ENCODE measurements around the gene HMGCLL1.
A peak's percentile ranks its signal among the peaks of the same experiment; 100 is the strongest.

HMGCLL1 gene

DNA sequence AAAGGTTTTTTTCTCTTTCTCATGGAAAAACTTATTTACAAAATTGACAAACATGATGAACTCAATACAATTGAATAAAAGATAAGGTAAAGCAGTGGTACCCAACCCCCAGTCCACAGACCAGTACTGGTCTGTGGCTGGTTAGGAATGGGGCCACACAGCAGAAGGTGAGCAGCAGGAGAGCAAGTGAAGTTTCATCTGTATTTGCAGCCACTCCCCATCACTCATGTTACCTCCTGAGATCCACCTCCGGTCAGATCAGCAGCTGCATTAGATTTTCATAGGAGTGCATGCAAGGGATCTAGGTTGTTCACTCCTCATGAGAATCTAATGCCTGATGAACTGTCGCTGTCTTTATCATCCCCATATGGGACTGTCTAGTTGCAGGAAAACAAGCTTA is 47.5 kb downstream of the HMGCLL1 start:
- DNase-seq (ENCODE audit: low read depth), result no peak

DNA sequence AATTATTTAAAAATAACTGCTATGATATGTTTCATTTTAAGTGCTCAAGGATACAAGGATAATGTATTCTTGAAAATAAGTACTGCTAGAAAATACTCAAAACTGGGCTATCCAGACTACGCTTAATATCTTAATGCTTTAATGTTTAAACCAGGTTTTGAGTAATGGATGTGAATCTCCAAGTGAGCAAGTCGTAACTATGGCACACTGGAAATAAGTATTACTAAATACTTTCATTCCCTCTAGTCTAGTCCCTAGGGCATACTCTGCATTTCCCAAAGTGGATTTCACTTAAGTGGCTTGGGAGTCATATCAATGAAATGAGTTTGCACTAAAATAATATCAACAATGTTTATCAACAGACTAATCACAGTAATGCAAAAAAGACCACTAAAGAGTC is 48.1 kb downstream of the HMGCLL1 start:
- no peak for DNase-seq (ENCODE audit: low read depth)

DNA sequence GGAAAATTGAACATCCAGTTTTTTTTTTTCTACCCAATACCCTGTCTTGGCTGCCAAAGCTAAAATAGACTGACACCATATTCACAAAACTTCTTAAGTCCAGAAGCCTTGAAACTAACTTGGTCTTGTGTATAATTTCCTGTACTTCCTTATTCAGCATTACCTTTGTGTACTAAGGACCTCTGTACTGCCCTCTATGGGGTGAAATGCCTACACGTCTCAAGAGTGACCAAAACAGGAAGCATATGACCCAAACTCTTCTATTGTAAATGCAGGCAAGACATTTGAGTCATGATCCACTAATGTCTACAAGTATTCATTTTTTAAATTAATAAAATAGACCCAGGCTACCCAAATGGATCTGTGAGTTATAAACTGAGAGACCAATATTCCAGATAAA is 50.4 kb downstream of the HMGCLL1 start:
- DNase-seq (ENCODE audit: low read depth), result peak; percentile 27

DNA sequence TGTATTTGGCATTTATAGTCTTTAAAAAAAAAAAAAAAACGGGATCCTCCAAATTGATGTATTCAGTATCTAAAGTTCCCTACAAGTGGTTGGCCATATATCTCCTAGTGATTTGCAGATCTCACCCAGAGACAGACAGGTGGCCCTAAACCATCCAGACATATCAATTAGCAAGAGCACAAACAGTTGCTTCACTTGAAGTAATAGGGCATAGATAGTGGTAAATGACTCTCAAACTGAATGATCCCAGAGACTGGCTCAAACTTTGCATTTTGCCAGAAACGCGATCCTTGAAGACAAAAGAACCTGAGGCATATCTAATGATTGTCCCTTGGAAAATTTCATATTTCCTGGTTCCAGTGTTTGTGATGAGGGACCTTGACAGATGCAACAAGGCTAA is 54.6 kb downstream of the HMGCLL1 start:
- no peak for DNase-seq (ENCODE audit: low read depth)

DNA sequence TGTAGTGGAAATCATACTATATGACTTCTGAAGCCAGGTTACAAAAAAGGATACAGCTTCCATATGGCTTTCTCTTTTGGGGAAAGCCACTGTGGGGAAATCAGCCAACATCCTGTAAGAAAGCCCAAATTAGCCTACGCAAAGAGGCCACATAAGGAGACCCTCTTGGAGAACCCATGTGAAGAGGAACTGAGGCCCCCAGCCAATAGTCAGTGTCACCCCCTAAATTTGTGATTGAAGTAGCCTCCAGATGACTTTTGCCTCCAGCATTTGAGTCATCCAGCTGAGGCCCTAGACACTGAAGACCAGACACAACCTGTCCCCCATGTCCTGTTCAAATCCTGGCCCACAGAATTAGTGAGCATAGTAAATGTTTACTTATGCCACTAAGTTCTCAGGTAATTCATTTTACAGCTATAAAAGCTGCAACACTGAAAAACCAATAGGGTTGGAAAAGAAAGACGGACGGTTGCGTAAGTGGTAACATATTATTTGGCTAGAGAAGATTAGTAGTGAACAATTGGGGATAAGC is 60.4 kb downstream of the HMGCLL1 start:
- no peak for DNase-seq (ENCODE audit: low read depth)

DNA sequence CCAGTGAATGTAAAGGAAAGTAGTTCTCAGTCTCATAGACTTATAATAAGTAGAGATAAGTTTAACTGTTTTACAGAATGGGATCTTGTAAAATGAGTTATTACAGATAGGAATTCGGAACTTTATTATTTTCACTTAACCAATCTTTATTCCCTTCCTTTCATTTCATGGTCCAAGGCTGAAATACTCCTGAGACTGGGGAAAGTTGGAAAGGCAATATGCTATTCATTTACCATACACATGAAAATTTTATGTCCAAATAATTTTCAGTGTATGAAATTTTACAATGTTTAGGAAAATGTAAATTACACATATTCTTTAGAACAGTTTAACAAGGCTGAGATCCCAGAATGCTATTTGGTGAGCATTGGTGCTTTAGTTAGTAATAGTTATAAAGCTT is 62.3 kb downstream of the HMGCLL1 start:
- no peak for DNase-seq (ENCODE audit: low read depth)

DNA sequence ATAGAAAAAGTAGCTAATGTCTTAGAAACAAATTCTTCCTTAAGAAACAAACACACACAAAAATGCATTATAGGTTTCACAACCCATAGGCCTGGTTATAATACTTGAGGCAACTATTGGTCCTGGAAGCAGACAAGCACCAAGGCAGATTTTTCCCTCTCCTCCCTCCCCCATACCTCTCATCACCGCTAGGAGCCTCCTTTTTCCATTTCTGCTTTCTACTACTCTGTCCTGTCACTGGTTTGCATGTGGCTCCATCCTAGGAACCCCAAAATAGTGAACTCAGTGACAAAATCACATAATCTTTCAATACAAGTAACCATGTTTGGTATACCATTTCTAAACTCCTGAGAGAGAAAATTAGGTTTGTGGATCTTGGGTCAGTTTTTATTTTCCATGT is 66.1 kb downstream of the HMGCLL1 start:
- no peak for DNase-seq (ENCODE audit: low read depth)

DNA sequence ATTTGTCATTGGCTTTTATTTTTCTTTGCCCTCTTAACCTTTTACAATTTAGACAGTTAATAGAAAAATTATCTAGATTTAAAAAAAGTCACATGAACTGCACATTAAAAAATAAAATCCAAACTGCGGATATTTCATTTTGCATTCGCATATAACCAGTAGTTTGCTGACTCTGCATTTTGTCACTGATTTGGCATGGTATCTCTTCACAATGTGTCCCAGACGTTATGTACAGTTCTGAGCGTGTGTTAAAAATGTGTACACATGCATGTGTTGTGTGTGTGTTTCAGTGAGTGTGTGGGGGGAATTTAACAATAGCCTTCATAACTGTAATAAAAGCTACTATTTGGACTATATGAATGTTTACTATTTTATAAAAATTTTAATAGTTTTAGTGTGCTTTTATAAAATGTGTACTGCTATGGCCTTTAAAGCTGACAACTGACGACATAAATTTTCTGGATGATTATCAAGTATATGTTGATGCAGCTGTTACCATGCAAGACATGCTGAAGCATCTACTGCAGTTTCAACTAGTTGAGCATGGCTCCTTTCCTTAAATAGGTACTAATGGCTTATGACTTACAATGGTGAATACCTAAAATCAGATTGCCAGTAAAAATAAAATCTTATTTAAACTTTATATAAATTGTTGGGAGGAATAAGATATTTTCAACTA is 67.7 kb downstream of the HMGCLL1 start:
- DNase-seq (ENCODE audit: low read depth), result no peak

DNA sequence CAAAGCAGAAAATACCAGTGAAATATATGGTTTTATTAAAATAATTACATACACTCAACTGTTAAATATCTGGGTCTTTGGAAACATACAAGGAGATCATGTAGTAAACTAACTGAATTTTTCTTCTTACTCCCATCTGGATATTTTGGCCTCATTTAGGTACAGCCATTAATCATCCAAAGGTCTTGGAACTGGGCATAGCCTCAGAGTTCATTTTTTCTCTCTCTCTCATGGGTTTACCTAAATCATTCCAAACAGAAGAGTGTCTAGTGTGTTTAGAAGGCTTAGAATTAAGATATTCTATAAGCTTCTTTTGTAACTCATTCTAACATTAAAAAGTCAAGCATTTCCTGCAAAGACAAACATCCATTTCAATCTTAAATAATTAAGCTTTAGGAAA is 79.4 kb downstream of the HMGCLL1 start:
- no peak for DNase-seq (ENCODE audit: low read depth)

DNA sequence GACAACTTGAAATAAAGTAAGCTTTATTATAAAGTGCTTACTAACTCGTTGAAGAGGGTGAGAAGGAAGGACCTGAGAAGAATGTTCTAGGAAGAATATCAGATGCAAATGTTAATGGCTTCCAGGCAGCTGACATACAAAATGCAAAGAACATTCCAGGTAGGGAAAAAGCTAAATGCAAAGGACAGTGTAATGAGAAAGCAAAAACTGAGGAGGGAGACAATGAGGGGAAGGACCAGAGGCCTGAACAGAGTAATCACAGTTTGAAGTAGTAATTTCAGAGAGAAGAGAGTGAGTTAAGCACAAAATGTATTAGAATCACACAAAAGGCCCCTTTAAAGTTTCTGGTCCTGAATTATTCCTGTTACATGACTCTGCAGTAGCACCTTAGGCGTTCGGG is 81.3 kb downstream of the HMGCLL1 start:
- no peak for DNase-seq (ENCODE audit: low read depth)

DNA sequence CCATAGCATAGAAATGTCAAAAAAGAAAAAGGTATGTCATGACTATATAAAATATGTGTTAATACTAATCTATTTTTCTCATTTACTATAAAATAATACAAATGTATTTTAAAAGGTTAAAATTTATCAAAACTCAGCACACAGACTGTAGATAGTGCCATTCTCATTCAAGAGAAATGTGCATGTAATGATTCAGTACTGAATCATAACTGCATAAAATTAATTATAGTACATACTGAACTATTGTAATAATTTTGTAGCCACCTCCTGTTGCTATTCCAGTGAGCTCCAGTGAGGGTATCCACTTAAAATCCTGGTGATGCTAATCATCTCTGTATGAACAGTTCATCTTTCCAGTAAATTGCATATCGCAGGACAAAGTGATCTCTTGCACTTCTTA is 82.8 kb downstream of the HMGCLL1 start:
- no peak for DNase-seq (ENCODE audit: low read depth)

DNA sequence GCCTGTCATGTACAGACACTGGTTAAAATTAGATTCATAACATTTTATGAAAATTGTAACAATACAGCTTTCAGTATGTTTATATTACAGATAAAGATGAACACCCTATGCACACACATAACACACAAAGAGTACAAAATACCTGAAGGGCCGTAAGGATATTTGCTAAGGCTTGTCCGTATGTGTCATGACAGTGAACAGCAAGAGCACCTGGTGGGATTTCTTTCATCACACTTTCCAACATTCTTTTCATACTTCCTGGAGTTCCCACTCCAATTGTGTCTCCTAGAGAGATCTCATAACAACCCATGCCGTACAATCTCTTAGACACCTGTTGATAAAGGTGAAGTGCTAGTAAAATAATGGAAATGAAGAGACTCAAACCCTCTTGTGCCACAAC is 83.7 kb downstream of the HMGCLL1 start:
- no peak for DNase-seq (ENCODE audit: low read depth)

DNA sequence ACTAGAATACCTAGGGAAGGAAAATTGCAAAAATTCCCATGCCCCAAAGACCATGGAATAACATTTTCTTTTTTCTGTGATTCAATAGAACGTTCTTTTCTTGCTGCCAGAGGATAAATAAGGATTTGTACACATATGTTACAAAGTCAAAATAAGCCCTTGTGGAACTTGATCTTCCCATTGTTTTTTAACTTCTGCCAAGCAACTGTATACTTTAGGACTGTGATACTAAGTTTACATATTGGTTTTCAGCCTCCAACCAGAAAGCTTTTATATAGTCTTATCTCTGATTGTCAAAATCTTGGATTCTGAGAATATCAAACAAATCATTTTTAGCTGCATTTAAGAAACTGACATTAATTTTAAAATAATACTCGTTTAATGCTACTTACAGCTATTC is 84.6 kb downstream of the HMGCLL1 start:
- DNase-seq (ENCODE audit: low read depth), result no peak

DNA sequence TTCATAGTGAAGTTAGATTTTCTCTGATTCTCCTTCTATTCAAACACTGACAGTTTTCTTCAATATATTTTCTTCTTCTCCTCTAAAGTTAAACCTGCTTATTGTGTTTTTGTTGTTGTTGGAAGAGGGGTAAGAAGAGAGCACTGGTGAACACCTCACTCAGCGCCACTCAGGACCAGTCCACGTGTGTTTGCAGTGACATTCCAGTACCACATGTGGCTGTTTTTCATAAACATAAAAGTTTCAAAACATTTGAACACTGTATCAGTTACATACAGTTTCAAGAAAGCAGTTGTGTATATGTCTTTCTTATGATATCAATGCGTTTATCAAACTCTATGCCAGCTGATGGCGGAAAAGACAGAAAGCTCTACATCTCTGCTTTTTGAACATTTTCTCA is 86.7 kb downstream of the HMGCLL1 start:
- no peak for DNase-seq (ENCODE audit: low read depth)

DNA sequence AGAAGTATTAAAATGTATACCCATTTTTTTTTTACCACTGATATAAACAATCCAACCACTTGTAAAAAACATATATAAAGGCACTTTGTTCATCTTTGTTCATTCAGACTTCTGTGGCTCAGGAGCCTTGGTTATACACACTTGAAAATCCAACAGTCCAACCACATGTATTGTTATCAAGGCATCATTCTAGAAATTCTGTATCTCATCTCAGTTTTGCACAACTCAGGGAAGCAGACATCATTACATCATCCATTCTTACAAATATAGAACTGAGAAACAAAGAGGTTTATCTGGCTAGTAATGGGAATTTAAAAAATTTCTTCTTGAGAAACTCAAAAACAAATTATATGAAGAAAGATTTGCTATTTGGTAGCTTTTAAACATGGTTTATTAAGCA is 88.1 kb downstream of the HMGCLL1 start:
- DNase-seq (ENCODE audit: low read depth), result no peak

DNA sequence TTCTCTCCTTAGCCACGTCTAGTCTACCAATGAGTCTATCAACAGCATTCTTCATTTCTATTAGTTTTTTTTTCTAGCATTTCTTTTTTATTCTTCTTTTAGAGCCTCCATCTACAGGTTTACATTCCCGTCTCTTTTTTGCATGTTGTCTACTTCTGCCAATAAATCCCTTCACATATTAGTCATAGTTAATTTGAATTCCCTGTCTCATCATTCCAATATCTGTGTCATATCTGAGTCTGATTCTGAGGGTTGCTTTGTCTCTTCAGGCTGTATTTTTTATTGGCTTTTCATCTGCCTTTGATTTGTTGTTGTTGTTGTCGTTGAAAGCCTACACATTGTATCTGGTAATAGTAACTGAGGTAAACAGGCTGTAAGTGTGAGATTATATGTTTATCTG is 104.6 kb downstream of the HMGCLL1 start:
- DNase-seq (ENCODE audit: low read depth), result no peak

DNA sequence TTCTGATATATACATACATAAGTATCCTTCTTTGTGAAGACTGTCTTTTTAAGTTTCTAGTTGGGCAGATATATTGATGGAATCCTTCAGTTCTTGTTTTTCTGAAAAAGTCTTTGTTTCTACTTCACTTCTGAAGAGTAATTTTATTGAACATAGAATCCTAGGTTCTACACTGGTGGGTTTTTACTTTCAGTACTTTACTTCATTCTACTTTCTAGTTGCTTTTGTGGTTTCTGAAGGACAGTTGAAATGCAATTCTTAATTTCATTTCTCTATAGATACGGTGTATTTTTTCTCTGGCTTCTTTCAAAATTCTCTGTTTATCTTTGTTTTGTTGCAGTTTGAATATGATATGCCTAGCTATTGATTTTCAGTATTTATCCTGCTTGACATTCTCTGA is 105.3 kb downstream of the HMGCLL1 start:
- DNase-seq (ENCODE audit: low read depth), result no peak

DNA sequence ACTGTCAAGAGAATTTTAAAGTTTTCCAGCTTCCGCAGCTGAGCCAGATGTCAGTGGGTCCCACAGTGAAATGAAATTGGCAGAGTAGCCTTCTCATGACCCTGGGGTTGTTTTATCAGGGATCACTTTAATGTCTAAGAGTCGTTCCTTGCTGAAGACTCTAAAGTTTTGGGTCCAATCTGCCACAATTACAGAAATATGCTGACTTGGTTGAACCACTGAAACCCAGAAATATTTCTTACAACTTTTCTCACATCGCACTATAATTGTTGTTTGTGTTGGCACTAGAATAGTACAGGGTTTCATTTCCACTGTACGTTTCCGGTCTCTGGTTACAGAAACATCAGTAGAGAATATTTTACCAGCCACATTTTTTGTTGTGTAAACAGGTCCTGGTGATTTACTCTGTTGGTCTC is 109.0 kb downstream of the HMGCLL1 start:
- DNase-seq (ENCODE audit: low read depth), result no peak

DNA sequence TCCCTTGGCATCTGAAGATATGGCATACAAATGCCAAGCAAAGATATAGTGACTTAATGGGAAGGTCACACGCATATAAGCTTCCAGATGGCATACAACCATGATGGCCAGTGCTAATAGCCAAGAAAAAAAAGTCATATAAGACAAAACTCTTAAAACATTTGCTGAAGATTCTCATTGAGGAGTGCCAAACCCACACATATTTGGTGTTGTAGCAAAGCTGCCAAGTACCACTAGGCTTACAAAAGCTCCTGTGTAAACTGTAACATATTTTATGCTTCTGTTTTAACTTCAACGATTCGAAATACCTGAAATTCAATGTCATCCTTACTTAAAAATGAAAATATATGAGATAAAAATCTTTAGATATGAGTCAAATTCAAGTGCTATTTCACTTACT is 123.0 kb downstream of the HMGCLL1 start:
- no peak for DNase-seq (ENCODE audit: low read depth)

DNA sequence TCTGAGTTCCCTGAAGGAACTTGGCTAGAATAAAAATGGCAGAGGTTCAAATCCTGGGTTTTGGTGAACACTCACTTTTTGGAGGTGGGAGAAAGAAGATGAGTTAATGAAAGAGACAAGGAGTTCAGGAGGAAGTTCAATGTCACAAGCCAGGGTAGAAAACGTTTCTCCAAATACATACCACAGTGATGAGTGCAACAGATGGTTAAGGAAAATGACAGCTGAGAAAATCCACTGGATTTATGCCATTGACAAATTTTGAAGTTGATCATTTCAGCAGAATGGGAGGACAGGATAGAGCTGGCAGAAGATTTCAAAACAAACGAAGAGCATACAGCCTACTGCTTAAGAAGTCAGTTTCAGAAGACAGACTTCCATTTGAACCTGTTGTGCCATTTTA is 129.0 kb downstream of the HMGCLL1 start:
- peak; percentile 4 for DNase-seq (ENCODE audit: low read depth)

DNA sequence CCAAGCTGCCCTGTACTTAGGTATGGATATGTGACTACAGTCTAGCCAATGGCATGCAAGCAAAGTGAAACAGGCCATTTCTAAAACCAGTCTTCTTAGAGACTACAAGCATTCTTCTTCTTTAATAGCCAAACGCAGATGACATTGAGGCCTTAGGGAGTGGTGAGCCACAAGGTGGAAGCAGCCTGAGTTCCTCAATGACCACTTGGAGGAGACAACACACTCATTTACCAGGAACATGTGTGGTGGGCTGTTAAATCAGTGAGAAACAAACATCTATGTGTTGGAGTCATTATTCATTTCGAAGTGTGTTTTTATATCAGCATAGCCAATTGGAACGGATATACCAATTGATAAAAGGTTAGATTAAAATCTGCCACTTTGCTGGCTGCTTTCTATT is 129.8 kb downstream of the HMGCLL1 start:
- no peak for DNase-seq (ENCODE audit: low read depth)

DNA sequence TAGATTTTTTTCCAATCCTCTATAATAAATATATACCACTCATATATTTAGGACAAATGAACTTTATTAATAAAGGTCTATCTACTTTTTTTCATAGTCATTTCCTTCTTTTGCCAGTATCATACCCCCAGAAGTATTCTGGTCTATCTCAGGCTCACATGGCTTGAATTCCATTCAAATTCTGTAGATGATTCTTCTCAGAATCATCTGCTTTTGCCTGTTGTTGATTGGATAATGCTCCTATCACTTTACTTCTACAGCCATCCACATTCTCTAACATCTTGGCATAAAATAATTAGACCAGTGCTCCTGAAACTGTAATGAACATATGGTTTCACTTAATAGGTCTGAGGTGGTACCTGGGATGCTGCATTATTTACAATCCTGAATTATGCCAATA is 130.5 kb downstream of the HMGCLL1 start:
- peak; percentile 34 for DNase-seq (ENCODE audit: low read depth)

DNA sequence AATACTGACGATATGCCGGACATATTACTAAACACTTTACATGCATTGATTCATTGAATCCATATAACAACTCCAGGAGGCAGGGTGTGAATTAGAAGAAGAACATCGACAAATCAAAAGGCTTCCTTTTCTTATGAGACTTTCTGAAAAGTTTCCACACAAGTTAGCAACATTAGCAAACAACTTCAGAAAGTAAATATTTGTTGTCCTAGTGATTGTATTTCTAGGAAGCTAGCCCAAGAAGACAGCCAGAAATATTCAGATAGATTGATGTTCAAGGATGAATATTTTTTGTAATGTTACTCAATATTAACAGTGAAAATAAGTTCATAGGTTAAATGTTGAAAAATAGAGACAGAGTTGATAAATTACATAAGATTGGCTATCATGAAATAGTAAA is 131.1 kb downstream of the HMGCLL1 start:
- DNase-seq (ENCODE audit: low read depth), result no peak

DNA sequence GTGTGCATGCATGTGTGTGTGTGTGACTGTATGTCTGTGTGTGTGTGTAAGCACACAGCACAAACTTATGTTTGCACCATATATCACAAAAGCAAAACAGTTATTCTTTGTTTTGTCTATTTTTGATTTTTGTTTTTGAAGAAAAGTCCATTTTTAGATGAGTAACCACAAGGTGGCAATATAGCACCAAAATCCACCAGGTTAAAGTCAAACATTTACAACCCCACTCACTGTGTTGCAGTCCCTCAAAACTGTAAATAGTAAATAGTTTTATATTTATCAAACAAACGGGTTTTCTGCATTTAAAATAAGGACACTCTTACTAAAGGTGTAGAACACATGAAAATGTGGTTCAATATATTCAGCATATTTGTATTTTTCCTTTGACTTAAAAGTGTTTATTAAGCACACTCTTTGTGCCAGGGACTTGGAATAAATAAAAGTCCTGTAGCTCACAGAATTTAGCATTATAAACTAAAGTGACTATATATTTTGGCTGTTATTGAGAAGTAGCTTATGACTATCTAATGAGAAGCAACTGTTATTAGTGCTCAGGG is 133.3 kb downstream of the HMGCLL1 start:
- DNase-seq (ENCODE audit: low read depth), result peak; percentile 20
